Activated CD8-positive, alpha-beta T cell treated with anti-CD3 and anti-CD28 coated beads for 36 hours (primary cell): Measurements from ENCODE around the gene N4BP3. TPM values are rescaled to one million over a fixed set of nuclear protein-coding genes. Genes with fewer than 3 reads are reported as not detected.
"Not testable (repeated sequence)": the region's sequence is repeated elsewhere in the genome, so short reads cannot be mapped to it uniquely, and the experiment has no call there.

Experiments
- ATAC-seq: fragments of 200-7000 bp; cut with Tn5 transposase; one replicate; pipeline ENCODE4 v1.10.0; 2021; ENCODE audit warnings: mild to moderate bottlenecking, moderate library complexity
- CTCF ChIA-PET: fragments of 350-600 bp; sonication (Branson Sonifier 250); formaldehyde crosslinking; loops from one replicate; lab custom pipeline; 2021; ENCODE audit warnings: antibody characterized with exemption; lab: Charles Lee
- POLR2A ChIA-PET: fragments of 350-600 bp; sonication (Branson Sonifier 250); formaldehyde crosslinking; loops from one replicate; lab custom pipeline; 2021; ENCODE audit warnings: antibody characterized with exemption; lab: Charles Lee
- DNase-seq: peaks from one replicate; pipeline ENCODE4 v3.0.0-alpha.2; 2020
- H3K27ac Mint-ChIP-seq: one replicate; pipeline ENCODE4 v1.8.0; 2021; ENCODE audit warnings: mild to moderate bottlenecking, mixed read lengths
- H3K27me3 Mint-ChIP-seq: one replicate; pipeline ENCODE4 v1.8.0; 2021; ENCODE audit warnings: mixed read lengths
- H3K36me3 Mint-ChIP-seq: one replicate; pipeline ENCODE4 v1.8.0; 2021; ENCODE audit warnings: low read depth, mixed read lengths
- H3K4me1 Mint-ChIP-seq: one replicate; pipeline ENCODE4 v1.8.0; 2021; ENCODE audit warnings: low read depth, mixed read lengths
- H3K4me3 Mint-ChIP-seq: one replicate; pipeline ENCODE4 v1.8.0; 2021; ENCODE audit warnings: mild to moderate bottlenecking, moderate library complexity, mixed read lengths
- H3K9me3 Mint-ChIP-seq: one replicate; pipeline ENCODE4 v1.8.0; 2021; ENCODE audit warnings: mixed read lengths
- intact Hi-C: fragments of 100-400 bp; cut with micrococcal nuclease; formaldehyde crosslinking; loops from one replicate; pipeline ENCODE4 v1.10.0; 2022
- total RNA-seq, 2 experiments: library from RNA; stranded (reverse); gene quantifications; one replicate each; pipeline ENCODE4 v1.2.3, GENCODE V29; 2021
- TF ChIP-seq, protein P1 (sequence below): fragments of 200-600 bp; IDR thresholded peaks from one replicate; pipeline ENCODE4 v1.8.0; 2022; ENCODE audit warnings: antibody characterized with exemption, mild to moderate bottlenecking

N4BP3 gene
- total RNA-seq, 2 experiments from 2014 or later: 33.2 to 33.4 TPM

DNA sequence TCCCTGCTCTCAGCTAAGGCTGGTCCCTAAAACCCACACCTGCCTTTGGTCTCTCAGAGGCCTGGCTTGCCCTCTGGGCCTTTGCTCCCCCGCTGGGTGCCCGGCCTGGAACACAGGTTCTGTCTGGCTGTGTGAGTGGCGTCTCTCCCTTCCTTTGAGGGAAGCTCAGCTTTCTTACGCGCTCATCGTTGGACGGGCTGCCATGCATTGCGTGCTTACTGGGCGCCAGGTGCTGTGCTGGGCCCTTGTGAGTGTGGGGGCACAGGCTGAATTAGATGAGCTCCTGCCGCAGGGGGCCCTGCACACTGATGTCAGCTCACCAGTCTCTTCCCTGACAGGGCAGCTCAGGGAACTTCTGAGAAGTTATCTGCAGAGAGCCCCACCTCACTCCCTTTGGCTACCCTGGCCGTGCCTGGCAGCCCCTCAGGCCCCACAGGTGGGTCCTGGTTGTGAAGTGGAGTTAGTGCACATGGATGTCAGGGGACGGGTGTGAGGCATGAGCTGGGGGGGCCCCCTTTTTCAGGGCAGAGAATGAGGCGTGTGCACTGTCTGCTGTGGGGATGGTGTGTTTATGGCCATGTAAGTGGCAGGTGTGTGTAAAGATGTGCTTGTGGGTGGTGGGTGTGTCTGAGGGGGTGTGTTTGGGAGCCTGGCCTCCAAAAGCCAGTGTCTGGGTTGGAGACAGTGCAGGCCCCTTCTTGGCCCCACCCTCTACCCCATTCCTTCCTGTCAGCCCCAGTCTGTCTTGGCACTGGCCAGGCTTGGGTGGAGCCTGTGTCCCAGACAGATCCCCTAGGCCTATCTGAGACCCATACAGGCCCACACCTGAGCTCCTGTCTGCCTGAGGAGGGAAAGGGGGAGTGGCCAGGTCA lies 10.0 kb downstream of the N4BP3 start:
- DNase-seq (no peak), ATAC-seq (peak; percentile 4)
- ChIA-PET CTCF (interaction anchor here (1.3 to 9.1 kb wide), 3 partner anchors 17 to 49 kb away, joined by 4 to 84 read pairs (median 5); no protein-coding TSS in a partner anchor), POLR2A (interaction anchor here (1.1 to 3.3 kb wide), 6 partner anchors 9 to 81 kb away, joined by 3 to 19 read pairs (median 4); partner anchors contain the start of genes HNRNPAB, N4BP3 and NHP2)
- no peaks in the 10 kb centered on the region for H3K9me3 Mint-ChIP-seq
- TF ChIP-seq, protein P1, sequence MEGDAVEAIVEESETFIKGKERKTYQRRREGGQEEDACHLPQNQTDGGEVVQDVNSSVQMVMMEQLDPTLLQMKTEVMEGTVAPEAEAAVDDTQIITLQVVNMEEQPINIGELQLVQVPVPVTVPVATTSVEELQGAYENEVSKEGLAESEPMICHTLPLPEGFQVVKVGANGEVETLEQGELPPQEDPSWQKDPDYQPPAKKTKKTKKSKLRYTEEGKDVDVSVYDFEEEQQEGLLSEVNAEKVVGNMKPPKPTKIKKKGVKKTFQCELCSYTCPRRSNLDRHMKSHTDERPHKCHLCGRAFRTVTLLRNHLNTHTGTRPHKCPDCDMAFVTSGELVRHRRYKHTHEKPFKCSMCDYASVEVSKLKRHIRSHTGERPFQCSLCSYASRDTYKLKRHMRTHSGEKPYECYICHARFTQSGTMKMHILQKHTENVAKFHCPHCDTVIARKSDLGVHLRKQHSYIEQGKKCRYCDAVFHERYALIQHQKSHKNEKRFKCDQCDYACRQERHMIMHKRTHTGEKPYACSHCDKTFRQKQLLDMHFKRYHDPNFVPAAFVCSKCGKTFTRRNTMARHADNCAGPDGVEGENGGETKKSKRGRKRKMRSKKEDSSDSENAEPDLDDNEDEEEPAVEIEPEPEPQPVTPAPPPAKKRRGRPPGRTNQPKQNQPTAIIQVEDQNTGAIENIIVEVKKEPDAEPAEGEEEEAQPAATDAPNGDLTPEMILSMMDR: no peak
- no peak overlapping the region for H3K27ac Mint-ChIP-seq
- H3K27me3 Mint-ChIP-seq: no peaks in the 10 kb centered on the region
- intact Hi-C loops: no loop called here
- H3K4me1 Mint-ChIP-seq: peaks cover 26% of the 10 kb centered on the region
- H3K36me3 Mint-ChIP-seq: peaks cover 28% of the 10 kb centered on the region
- no peak overlapping the region for H3K4me3 Mint-ChIP-seq

DNA sequence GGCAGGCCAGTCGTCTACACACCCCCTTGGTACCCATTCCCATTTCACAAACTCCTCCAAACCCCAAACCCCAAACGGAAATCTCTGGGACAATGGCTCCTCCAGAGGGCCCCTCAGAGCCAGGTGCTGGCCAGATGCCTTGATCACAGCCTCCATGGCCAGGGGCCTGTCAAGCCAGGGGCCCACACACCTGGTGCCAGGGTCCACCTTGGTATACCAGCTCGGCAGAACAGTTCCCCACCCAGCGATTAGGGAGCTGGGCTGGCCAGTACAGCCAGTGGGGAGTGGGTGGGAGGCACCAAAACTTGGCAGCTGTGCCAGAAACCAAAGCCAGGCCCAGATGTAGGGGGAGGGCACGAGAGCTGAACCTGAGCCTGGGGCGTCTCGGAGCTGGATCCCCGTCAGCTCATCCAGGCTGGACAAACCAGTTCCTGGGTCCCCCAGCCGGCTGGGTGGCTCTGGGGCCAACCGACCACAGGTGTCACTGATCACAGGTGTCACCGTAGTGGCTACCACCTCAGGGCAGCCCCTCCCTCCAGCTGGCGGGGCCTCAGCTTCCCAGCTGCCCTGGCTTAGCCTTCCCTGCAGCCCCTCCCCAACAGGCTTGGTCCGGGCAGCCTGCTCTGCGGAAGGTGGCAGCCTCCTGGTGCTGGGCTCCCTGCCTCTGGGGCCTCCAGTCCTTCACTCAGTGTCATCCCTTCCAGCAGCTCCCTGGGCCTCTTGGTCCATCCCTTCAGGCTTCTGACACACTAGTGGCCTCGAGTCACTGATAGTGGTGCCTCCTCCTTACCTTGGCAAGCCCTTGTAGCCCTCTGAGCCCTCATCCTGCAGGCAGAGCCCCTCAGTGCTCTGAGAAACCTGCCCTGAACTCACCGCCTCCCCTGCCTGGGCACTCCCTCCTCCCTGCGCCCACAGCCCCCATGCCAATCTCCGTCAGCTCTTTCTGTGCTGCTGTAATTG lies 10.9 kb downstream of the N4BP3 start:
- intact Hi-C loops: no loop called here
- H3K27ac Mint-ChIP-seq: no peak overlapping the region

DNA sequence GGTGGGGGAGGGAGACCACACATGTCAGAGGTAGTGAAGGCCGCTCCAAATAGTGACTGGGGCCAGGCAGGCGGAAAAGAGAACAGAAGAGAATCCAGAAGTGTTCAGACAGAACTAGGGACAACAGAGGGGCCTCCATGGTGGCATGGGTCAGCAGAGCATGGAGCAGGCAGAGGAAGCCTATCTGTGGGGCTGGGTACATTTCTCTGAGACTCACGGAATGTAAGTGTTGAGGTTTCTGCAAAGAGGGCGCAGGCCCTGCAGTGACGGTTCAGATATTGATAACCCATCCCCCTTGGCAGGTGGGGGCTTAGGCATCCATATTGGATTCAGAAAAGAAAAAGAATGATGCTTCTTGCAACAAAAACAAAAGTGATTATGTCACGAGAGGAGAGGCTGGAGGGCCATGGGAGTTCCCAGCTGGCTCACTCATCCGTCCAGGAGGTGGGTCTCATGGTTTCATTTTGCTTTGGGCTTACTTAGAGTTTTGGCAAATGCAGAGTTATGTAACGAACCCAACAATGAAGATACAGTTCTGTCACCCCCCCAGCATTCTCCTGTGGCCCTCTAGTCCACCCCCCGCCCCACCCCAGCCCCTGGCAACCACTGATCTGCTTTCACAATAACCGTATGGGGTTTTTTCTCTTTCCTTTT lies 12.0 kb downstream of the N4BP3 start:
- ATAC-seq (no peak), DNase-seq (no peak)
- H3K4me1 Mint-ChIP-seq: peaks cover 26% of the 10 kb centered on the region
- CTCF ChIA-PET: no interaction called here
- H3K36me3 Mint-ChIP-seq: peaks cover 23% of the 10 kb centered on the region
- H3K9me3 Mint-ChIP-seq: no peaks in the 10 kb centered on the region
- H3K27me3 Mint-ChIP-seq: no peaks in the 10 kb centered on the region
- no peak overlapping the region for H3K27ac Mint-ChIP-seq
- POLR2A ChIA-PET: interaction anchor here (1.3 to 3.3 kb wide), 3 partner anchors 10 to 25 kb away, joined by 3 to 19 read pairs (median 5); partner anchors contain the start of gene N4BP3
- H3K4me3 Mint-ChIP-seq: no peak overlapping the region
- TF ChIP-seq, protein P1: no peak
- intact Hi-C loops: no loop called here

More for the DNA sequence above, 10.9 kb downstream of the N4BP3 start:
- ChIA-PET POLR2A (interaction anchor here (1.1 to 3.3 kb wide), 6 partner anchors 10 to 80 kb away, joined by 3 to 19 read pairs (median 4); partner anchors contain the start of genes HNRNPAB, N4BP3 and NHP2), CTCF (interaction anchor here (0.8 to 9.1 kb wide), 2 partner anchors 23 to 48 kb away, joined by 3 to 84 read pairs; no protein-coding TSS in a partner anchor)
- Mint-ChIP-seq H3K4me3 (no peak overlapping the region), H3K36me3 (peaks cover 27% of the 10 kb centered on the region), H3K9me3 (no peaks in the 10 kb centered on the region), H3K4me1 (peaks cover 26% of the 10 kb centered on the region), H3K27me3 (no peaks in the 10 kb centered on the region)
- ATAC-seq (no peak), DNase-seq (no peak)
- TF ChIP-seq, protein P1: no peak

DNA sequence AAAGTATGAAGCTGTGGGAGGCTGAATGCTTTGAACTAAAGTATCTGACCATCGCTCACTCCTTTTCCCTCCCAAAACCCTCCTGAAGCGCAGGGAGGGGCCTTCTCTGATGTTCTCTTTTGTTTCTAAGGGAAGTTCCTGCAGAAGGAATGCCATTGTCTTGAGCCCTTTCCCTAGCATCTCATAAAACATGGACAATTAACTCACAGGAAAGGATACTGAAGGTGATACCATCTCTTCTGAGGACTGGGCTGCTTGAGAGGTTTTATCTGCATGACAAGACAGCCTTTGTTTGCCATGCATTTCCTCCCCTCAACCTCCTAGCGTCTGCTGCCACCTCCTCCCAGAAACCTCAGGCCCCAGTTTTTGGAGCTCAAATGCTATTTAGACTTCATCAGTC lies 13.2 kb downstream of the N4BP3 start:
- TF ChIP-seq, protein P1: no peak
- no peak for DNase-seq
- ATAC-seq: no peak
- peaks cover 18% of the 10 kb centered on the region for H3K36me3 Mint-ChIP-seq
- ChIA-PET POLR2A (interaction anchor here (0.9 kb wide), 1 partner anchor 23 kb away, joined by 4 read pairs; no protein-coding TSS in a partner anchor), CTCF (no interaction called here)
- no peak overlapping the region for H3K4me3 Mint-ChIP-seq
- H3K27me3 Mint-ChIP-seq: no peaks in the 10 kb centered on the region
- no peaks in the 10 kb centered on the region for H3K9me3 Mint-ChIP-seq
- H3K4me1 Mint-ChIP-seq: peaks cover 18% of the 10 kb centered on the region
- intact Hi-C loops: no loop called here
- H3K27ac Mint-ChIP-seq: no peak overlapping the region

DNA sequence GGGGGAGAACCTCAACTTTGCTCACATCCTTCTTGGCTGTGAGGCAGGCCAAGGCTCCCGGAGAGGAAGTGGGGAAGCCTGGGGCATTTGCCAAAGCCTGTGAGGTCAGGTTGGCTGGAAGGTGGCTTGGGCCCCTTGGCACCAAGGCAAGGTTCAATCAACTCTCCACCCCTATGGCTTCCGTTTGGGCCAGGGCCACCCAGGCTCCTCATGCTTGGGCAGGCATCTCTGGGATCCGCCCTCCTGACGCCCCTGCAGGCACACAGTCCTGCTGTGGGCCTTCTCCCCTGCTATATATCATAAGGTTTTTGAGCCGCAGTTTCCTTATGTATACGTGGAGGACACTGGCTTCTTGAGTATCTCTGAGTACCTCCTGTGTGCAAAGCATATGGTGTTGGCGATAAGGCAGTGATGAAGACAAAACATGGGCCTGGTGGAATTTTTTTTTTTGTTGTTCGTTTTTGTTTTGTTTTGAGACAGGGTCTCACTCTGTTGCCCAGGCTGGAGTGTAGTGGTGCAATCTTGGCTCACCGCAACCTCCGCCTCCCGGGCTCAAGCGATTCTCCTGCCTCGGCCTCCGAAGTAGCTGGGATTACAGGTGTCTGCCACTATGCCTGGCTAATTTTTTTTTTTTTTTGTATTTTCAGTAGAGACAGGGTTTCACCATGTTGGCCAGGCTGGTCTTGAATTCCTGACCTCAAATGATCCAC lies 14.1 kb downstream of the N4BP3 start:
- peaks cover 14% of the 10 kb centered on the region for H3K36me3 Mint-ChIP-seq
- intact Hi-C loops, H3K9me3 Mint-ChIP-seq, H3K27me3 Mint-ChIP-seq, H3K27ac Mint-ChIP-seq, DNase-seq, H3K4me3 Mint-ChIP-seq, CTCF ChIA-PET, ATAC-seq: not testable (repeated sequence)
- peaks cover 24% of the 10 kb centered on the region for H3K4me1 Mint-ChIP-seq
- POLR2A ChIA-PET: interaction anchor here (0.6 kb wide), 1 partner anchor 19 kb away, joined by 4 read pairs; no protein-coding TSS in a partner anchor
